ENCODE measurements around the gene TCAP. TPM values are rescaled to one million over a fixed set of nuclear protein-coding genes. Genes with fewer than 3 reads are reported as not detected.
A peak's percentile ranks its signal among the peaks of the same experiment; 100 is the strongest.
"Not testable (repeated sequence)": the region's sequence is repeated elsewhere in the genome, so short reads cannot be mapped to it uniquely, and the experiment has no call there.

TCAP gene
- total and polyA plus RNA-seq, 9 donors: 0.24 to 1.9 (median 1.3) TPM

- intact Hi-C loops (cut with DNase I): no loop called here
- H3K27ac ChIP-seq: no peak overlapping the region
Measured at GRCh38 chr17:39695089-39695474, 29.9 kb downstream of the TCAP start.

GRCh38 chr17:39696731-39697130 lies 31.6 kb downstream of the TCAP start:
- Histone ChIP-seq H3K4me3 (no peak overlapping the region), H3K36me3 (no peaks in the 10 kb centered on the region), H3K27ac (no peak overlapping the region), H3K9me3 (no peaks in the 10 kb centered on the region), H3K4me1 (ENCODE audit: insufficient read depth) (peaks cover 7% of the 10 kb centered on the region), H3K27me3 (no peaks in the 10 kb centered on the region)
- intact Hi-C loops (cut with DNase I): no loop called here
- no peak for DNase-seq
- no peak for TF ChIP-seq CTCF (IDR thresholded peaks at IDR 0.05)
- no peak for TF ChIP-seq POLR2A (IDR thresholded peaks at IDR 0.05)
- no peak for TF ChIP-seq EP300 (IDR thresholded peaks at IDR 0.05)
- 61 to 76% (median 69%) methylated on average over 6 of the region's 6 CpGs for WGBS, 3 donors

More at GRCh38 chr17:39695089-39695474, 29.9 kb downstream of the TCAP start:
- Histone ChIP-seq H3K4me1 (ENCODE audit: insufficient read depth) (peaks cover 1% of the 10 kb centered on the region), H3K4me3 (no peak overlapping the region), H3K36me3 (no peaks in the 10 kb centered on the region), H3K27me3 (no peaks in the 10 kb centered on the region), H3K9me3 (no peaks in the 10 kb centered on the region)
- DNase-seq: no peak
- TF ChIP-seq EP300 (IDR thresholded peaks at IDR 0.05) (no peak), CTCF (IDR thresholded peaks at IDR 0.05) (no peak), POLR2A (IDR thresholded peaks at IDR 0.05) (no peak)
- 88 to 92% (median 91%) methylated on average over 2 of the region's 2 CpGs for WGBS, 3 donors

- Histone ChIP-seq H3K27me3 (no peaks in the 10 kb centered on the region), H3K36me3 (no peaks in the 10 kb centered on the region), H3K4me1 (ENCODE audit: insufficient read depth) (peaks cover 7% of the 10 kb centered on the region), H3K4me3 (no peak overlapping the region), H3K9me3 (no peaks in the 10 kb centered on the region), H3K27ac (no peak overlapping the region)
- no peak for DNase-seq
- intact Hi-C loops (cut with DNase I): no loop called here
- TF ChIP-seq EP300 (IDR thresholded peaks at IDR 0.05) (no peak), CTCF (IDR thresholded peaks at IDR 0.05) (no peak), POLR2A (IDR thresholded peaks at IDR 0.05) (no peak)
- 91 to 95% (median 93%) methylated on average over 5 of the region's 5 CpGs for WGBS, 3 donors
Measured at GRCh38 chr17:39697961-39698360, 32.8 kb downstream of the TCAP start.

- 45 to 49% (median 46%) methylated on average over 11 of the region's 11 CpGs for WGBS, 3 donors
- DNase-seq; H3K36me3 ChIP-seq; H3K4me1 ChIP-seq (ENCODE audit: insufficient read depth); H3K27me3 ChIP-seq; intact Hi-C loops (cut with DNase I); H3K9me3 ChIP-seq: not testable (repeated sequence)
- H3K27ac ChIP-seq: peak overlapping the region in 1 of 2 donors; percentile 45
- H3K4me3 ChIP-seq: peak overlapping the region; percentile 70
Measured at GRCh38 chr17:39699157-39699817, 34.1 kb downstream of the TCAP start.

- no peaks in the 10 kb centered on the region for H3K36me3 ChIP-seq
- no peaks in the 10 kb centered on the region for H3K9me3 ChIP-seq
- TF ChIP-seq CTCF (IDR thresholded peaks at IDR 0.05) (no peak), EP300 (IDR thresholded peaks at IDR 0.05) (no peak), POLR2A (IDR thresholded peaks at IDR 0.05) (peak; percentile 27)
- peak; percentile 62 to 75 (median 74) for DNase-seq
- H3K27ac ChIP-seq: peak within 1 kb of the TSS; percentile 45 to 53
- intact Hi-C loops (cut with DNase I): no loop called here
- H3K4me3 ChIP-seq: peak within 1 kb of the TSS; percentile 70
- peaks cover 9% of the 10 kb centered on the region for H3K4me1 ChIP-seq (ENCODE audit: insufficient read depth)
- no peaks in the 10 kb centered on the region for H3K27me3 ChIP-seq
- WGBS, 3 donors: 0 to 1% (median 0%) methylated on average over 20 of the region's 20 CpGs
Measured at GRCh38 chr17:39699818-39700147, 34.6 kb downstream of the TCAP start, which contains the start of gene ERBB2. TSS of gene ERBB2 (plus strand) at chr17:39700064. CDS start at chr17:39700239, 175 bp downstream.
